SK-N-MC (cell line): ENCODE data around the gene MAGED4.
"Not testable (repeated sequence)": the region's sequence is repeated elsewhere in the genome, so short reads cannot be mapped to it uniquely, and the experiment has no call there.

Source experiments
- DNase-seq: peaks from one replicate; pipeline ENCODE4 v3.0.0-alpha.2; 2011; ENCODE audit warnings: low read depth, low spot score
- H3K27ac ChIP-seq: fragments of 200-600 bp; sonication (generic); 2 replicates; pipeline ENCODE4 v1.5.1; 2016; ENCODE audit warnings: mixed run types
- H3K36me3 ChIP-seq: fragments of 200-600 bp; sonication (generic); 2 replicates; pipeline ENCODE4 v1.6.1; 2017; ENCODE audit warnings: antibody characterized with exemption, low read length, mixed read lengths; ENCODE audit not compliant: insufficient read depth
- H3K4me3 ChIP-seq: fragments of 200-600 bp; sonication (generic); 2 replicates; pipeline ENCODE4 v1.5.1; 2016
- H3K9ac ChIP-seq: fragments of 200-600 bp; sonication (generic); 2 replicates; pipeline ENCODE4 v1.8.0; 2017; ENCODE audit warnings: mixed run types, mixed read lengths; ENCODE audit not compliant: insufficient read length
- H3K9me3 ChIP-seq: fragments of 200-600 bp; sonication (generic); 2 replicates; pipeline ENCODE4 v1.6.1; 2017; ENCODE audit warnings: low read depth, mild to moderate bottlenecking, antibody characterized with exemption, low read length, moderate library complexity, mixed read lengths
- EZH2 ChIP-seq: fragments of 200-600 bp; sonication (generic); IDR thresholded peaks from one replicate; pipeline ENCODE4 v1.6.1; 2017; ENCODE audit warnings: antibody characterized with exemption
- FOXP2 ChIP-seq: optimal IDR thresholded peaks from 2 replicates; pipeline ENCODE3; 2011; ENCODE audit warnings: mild to moderate bottlenecking, moderate library complexity; ENCODE audit not compliant: insufficient read depth; ENCODE audit errors: extremely low read length, control extremely low read depth
- POLR2AphosphoS5 ChIP-seq: IDR thresholded peaks from 2 replicates; pipeline ENCODE4 v1.6.1; 2012; ENCODE audit warnings: mild to moderate bottlenecking, low read depth, low read length, borderline replicate concordance

The MAGED4 gene, protein sequence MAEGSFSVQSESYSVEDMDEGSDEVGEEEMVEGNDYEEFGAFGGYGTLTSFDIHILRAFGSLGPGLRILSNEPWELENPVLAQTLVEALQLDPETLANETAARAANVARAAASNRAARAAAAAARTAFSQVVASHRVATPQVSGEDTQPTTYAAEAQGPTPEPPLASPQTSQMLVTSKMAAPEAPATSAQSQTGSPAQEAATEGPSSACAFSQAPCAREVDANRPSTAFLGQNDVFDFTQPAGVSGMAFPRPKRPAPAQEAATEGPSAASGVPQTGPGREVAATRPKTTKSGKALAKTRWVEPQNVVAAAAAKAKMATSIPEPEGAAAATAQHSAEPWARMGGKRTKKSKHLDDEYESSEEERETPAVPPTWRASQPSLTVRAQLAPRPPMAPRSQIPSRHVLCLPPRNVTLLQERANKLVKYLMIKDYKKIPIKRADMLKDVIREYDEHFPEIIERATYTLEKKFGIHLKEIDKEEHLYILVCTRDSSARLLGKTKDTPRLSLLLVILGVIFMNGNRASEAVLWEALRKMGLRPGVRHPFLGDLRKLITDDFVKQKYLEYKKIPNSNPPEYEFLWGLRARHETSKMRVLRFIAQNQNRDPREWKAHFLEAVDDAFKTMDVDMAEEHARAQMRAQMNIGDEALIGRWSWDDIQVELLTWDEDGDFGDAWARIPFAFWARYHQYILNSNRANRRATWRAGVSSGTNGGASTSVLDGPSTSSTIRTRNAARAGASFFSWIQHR

DNA sequence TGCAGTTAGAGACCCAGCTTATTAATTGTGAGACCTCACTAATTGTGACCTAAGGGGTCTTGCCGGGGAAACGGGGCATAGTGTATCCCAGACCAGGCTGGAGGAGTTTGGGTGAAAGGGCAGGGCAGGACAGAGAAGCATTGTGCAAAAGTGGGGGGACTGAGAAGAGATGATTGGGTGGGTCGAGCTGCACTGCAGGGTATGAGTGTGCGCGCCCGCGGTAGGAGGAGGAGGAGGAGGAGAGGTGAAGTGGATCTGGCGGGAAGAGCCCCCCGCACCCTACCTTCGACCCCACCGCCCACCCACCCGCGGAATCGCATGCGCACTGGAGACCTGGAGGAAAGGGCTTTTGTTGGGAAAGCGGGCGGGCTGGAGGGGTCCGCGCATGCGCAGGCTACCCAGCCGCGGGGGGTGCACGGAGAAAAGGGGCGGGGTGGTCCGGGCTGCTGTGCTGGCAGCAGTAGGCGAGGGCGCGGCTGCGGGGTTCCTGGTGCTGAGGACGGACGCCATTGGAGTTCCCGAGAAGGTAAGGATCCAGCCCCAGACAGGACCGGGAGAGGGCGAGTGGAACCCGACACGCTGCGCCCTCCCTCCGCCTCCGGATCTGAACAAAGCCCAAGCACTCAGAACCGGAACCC, at the start of gene MAGED4:
MAGED4 (plus strand) TSS at position 449 of the 638 bp plus-strand sequence. CDS start 1,035 bp downstream, outside the sequence.
- H3K9me3 ChIP-seq, H3K36me3 ChIP-seq, H3K4me3 ChIP-seq, H3K27ac ChIP-seq, H3K9ac ChIP-seq, DNase-seq: not testable (repeated sequence)

DNA sequence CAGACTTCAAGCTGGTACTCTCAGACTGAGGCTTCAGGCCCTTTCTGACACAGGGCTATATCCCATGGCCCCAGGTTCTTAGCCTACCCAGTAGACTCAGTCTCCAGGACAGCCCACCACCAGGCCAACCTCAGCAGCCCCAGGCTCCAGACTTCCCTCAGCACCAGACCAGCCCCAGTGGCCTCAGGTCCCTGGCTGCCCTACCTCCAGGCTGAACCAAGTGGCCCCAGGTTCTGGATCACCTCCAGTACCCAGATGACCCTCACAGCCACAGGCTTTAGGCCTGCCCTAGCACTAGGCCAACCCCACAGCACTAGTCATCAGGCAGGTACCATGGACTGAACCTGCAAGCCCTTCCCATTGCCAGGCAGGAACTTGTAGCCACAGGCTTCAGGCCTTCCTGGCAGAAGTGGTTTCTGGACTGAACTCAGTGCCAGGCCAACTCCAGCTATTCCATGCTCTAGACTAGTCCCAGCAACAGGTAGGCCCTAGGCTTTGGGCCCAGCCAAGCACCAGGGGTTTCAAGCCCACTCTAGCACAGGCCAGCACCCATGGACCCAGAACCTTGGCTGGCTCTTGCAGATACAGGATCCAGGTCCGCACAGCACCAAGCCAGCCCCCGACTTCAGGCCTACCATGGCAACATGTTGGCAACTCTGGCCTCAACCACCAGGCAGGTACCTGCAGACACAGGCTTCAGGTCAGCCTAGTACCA, 45.7 kb upstream of the MAGED4 start:
- Histone ChIP-seq H3K27ac (no peak overlapping the region), H3K9ac (no peak overlapping the region), H3K36me3 (no peaks in the 10 kb centered on the region), H3K4me3 (no peak overlapping the region), H3K9me3 (no peaks in the 10 kb centered on the region)
- no peak for DNase-seq
- no peak for TF ChIP-seq FOXP2
- TF ChIP-seq POLR2AphosphoS5 = no peak
- TF ChIP-seq EZH2 = no peak

DNA sequence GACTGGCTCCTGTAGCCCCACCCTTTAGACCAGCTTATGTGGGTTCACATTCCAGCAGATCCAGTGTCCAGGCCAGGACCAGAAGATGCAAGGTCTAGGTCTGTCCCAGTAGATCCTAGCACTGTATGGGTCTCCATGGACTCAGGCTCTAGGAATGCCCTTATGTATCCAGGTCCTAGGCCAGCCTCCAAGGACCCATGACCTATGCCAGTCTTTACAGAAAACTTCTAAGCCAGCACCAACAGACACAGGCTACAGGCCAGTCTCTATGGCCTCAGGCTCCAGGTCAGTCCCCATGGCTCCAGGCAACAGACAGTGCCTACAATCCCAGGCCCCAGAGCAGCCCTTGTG, 45.2 kb upstream of the MAGED4 start:
- H3K9me3 ChIP-seq = no peaks in the 10 kb centered on the region

DNA sequence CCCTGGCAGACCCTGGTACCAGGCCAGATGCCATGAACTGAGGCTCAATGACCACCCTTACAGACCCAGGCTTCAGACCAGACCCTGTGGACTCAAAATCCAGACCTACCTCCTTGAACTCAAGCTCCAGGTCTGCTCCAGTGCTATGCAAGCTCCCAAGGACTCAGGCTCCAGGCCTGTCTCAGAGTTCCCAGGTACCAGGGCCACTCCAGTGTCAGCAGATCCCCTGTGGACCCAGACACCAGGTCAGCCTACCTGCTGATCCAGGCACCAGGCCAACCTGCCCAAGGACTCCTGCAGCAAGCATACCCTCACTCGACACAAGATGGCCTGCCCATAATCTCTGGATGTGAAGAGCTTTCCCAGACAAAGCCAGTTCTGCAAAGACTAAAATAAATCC, 44.7 kb upstream of the MAGED4 start:
- H3K4me3 ChIP-seq = no peak overlapping the region
- H3K9ac ChIP-seq = no peak overlapping the region
- H3K36me3 ChIP-seq = no peaks in the 10 kb centered on the region
- H3K9me3 ChIP-seq = no peaks in the 10 kb centered on the region
- H3K27ac ChIP-seq = no peak overlapping the region
- DNase-seq = no peak
- TF ChIP-seq POLR2AphosphoS5 = no peak
- TF ChIP-seq FOXP2 = no peak

More for the DNA sequence above, 45.2 kb upstream of the MAGED4 start:
- Histone ChIP-seq H3K9ac (no peak overlapping the region), H3K4me3 (no peak overlapping the region), H3K27ac (no peak overlapping the region), H3K36me3 (no peaks in the 10 kb centered on the region)
- DNase-seq = no peak
- TF ChIP-seq FOXP2 = no peak
- TF ChIP-seq POLR2AphosphoS5 = no peak
- TF ChIP-seq EZH2 = no peak

DNA sequence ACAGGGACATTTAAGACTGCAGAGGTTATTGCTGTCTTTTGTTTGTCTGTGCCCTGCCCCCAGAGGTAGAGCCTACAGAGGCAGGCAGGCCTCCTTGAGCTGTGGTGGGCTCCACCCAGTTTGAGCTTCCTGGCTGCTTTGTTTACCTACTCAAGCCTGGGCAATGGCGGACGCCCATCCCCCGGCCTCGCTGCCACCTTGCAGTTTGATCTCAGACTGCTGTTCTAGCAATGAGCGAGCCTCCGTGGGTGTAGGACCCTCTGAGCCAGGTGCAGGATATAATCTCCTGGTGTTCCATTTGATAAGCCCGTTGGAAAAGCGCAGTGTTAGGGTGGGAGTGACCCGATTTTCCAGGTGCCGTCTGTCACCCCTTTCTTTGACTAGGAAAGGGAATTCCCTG, 34.0 kb upstream of the MAGED4 start:
- H3K27ac ChIP-seq, DNase-seq, H3K9ac ChIP-seq, H3K4me3 ChIP-seq, H3K9me3 ChIP-seq, H3K36me3 ChIP-seq: not testable (repeated sequence)

DNA sequence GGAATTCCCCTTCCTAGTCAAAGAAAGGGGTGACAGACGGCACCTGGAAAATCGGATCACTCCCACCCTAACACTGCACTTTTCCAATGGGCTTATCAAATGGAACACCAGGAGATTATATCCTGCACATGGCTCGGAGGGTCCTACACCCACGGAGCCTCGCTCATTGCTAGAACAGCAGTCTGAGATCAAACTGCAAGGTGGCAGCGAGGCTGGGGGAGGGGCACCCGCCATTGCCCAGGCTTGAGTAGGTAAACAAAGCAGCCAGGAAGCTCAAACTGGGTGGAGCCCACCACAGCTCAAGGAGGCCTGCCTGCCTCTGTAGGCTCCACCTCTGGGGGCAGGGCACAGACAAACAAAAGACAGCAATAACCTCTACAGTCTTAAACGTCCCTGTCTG, 24.5 kb upstream of the MAGED4 start:
- H3K36me3 ChIP-seq, DNase-seq, H3K27ac ChIP-seq, H3K9ac ChIP-seq, H3K4me3 ChIP-seq, H3K9me3 ChIP-seq: not testable (repeated sequence)

DNA sequence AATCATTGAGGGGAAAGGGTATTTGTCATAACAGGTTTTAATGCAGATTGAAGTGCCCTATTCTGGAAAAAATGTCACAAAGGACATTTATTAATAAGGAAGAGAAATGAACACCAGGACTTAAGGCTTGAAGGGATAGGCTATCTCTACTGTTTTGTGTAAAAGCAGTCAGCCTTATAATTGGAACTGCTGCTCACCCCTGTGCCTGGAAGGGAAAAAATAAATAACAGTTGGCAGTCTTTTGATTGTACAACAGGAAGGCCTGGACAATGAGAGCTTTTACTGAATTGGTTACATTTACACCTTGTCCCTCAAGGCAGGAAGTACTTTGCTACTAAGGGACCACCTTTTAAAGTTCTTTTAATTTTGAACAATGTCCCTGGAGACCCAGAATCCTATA, 17.8 kb upstream of the MAGED4 start:
- Histone ChIP-seq H3K4me3 (no peak overlapping the region), H3K27ac (no peak overlapping the region), H3K9me3 (no peaks in the 10 kb centered on the region), H3K36me3 (no peaks in the 10 kb centered on the region), H3K9ac (no peak overlapping the region)
- TF ChIP-seq POLR2AphosphoS5 (no peak), FOXP2 (no peak), EZH2 (no peak)
- DNase-seq = no peak

DNA sequence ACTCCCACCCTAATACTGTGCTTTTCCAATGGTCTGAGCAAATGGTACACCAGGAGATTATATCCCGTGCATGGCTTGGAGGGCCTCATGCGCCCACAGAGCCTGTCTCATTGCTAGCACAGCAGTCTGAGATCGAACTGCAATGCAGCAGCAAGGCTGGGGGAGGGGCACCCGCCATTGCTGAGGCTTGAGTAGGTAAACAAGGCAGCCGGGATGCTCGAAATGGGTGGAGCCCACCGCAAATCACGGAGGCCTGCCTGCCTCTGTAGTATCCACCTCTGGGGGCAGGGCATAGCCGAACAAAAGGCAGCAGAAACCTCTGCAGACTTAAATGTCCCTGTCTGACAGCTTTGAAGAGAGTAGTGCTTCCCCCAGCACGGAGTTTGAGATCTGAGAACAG, 13.6 kb upstream of the MAGED4 start:
- H3K9ac ChIP-seq, DNase-seq, H3K9me3 ChIP-seq, H3K36me3 ChIP-seq, H3K27ac ChIP-seq, H3K4me3 ChIP-seq: not testable (repeated sequence)

DNA sequence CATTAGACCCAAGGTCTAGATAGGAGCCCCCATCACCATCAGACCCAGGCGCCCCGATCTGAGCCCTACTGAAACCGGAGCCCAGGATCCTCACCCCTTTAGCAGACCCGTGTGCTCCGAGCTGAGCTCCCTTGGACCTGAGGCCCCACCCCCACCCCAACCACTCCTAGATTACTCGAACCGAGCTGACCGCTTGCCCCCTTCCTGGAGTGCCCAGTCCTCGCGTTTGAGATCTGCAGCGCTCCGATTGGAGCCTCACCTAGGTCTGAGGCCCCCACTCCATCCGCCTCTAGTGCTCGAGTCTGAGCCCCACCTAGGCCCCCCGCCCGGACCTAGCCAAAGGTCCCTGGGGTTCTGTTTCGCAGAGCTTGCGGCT, 378 bp downstream of the MAGED4 start:
- not testable (repeated sequence) for DNase-seq, H3K9me3 ChIP-seq, H3K4me3 ChIP-seq, H3K9ac ChIP-seq, H3K36me3 ChIP-seq, H3K27ac ChIP-seq

DNA sequence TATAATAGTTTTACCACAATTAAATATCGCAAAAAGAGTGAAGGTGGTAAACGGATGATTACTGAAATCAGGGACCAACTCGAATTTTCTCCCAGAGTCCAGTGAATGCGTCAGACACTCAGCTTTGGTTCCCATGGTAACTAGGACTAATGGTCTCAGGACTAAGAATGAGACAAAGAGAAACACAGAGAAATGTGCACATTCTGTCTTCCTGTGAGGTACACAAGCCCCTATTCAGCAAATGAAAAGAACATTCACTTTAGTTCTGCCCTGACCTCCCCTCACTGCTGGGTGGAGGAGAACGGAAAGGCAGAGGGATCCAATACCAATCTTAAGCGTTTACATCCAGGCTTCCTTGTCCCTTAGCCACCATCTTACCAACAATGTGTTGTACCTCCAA, 26.7 kb downstream of the MAGED4 start:
- H3K27ac ChIP-seq, H3K4me3 ChIP-seq, H3K9me3 ChIP-seq, H3K9ac ChIP-seq, H3K36me3 ChIP-seq, DNase-seq: not testable (repeated sequence)
